PFSK-1 (cell line): ENCODE measurements around the gene KCNQ2.

ENCODE experiments used
- FOXP2 ChIP-seq: optimal IDR thresholded peaks from 2 replicates; pipeline ENCODE3; 2011; ENCODE audit warnings: borderline replicate concordance, control low read depth, inconsistent platforms; ENCODE audit not compliant: insufficient read depth; ENCODE audit errors: extremely low read length, extremely low read depth
- POLR2AphosphoS5 ChIP-seq: IDR thresholded peaks from 2 replicates; pipeline ENCODE4 v1.6.1; 2012; ENCODE audit warnings: low read depth, mild to moderate bottlenecking, control low read depth, low read length, moderate library complexity
- REST ChIP-seq, 2 experiments: IDR thresholded peaks; 2 replicates each; pipeline versions ENCODE4 v1.6.1 to v1.8.0; 2011 to 2012; ENCODE audit warnings: low read depth in 2 of 2, low read length in 2 of 2, control low read depth in 1 of 2, inconsistent platforms in 1 of 2, mild to moderate bottlenecking in 1 of 2, moderate library complexity in 1 of 2; ENCODE audit not compliant: insufficient read depth in 1 of 2
- SIN3A ChIP-seq: IDR thresholded peaks from 2 replicates; pipeline ENCODE4 v1.6.1; 2012; ENCODE audit warnings: mild to moderate bottlenecking, low read length, moderate library complexity, borderline replicate concordance; ENCODE audit not compliant: insufficient read depth
- TAF1 ChIP-seq: IDR thresholded peaks from 2 replicates; pipeline ENCODE4 v1.6.1; 2012; ENCODE audit warnings: low read length, control low read depth, borderline replicate concordance; ENCODE audit not compliant: insufficient read depth

KCNQ2 gene

GRCh38 chr20:63487116-63487764 is 14.8 kb upstream of the KCNQ2 start:
- no peak for TF ChIP-seq TAF1
- TF ChIP-seq FOXP2: no peak
- TF ChIP-seq REST (IDR thresholded peaks at IDR 0.05; ENCODE audit: insufficient read depth in 1 of 2, low read depth in 2 of 2, low read length in 2 of 2): no peak
- TF ChIP-seq SIN3A: no peak
- TF ChIP-seq POLR2AphosphoS5: no peak

GRCh38 chr20:63486300-63486855 is 13.9 kb upstream of the KCNQ2 start:
- TF ChIP-seq TAF1: no peak
- TF ChIP-seq REST (IDR thresholded peaks at IDR 0.05; ENCODE audit: insufficient read depth in 1 of 2, low read depth in 2 of 2, low read length in 2 of 2): no peak
- TF ChIP-seq POLR2AphosphoS5: no peak
- no peak for TF ChIP-seq FOXP2
- no peak for TF ChIP-seq SIN3A

GRCh38 chr20:63484651-63485403 is 12.4 kb upstream of the KCNQ2 start:
- no peak for TF ChIP-seq POLR2AphosphoS5
- TF ChIP-seq SIN3A: no peak
- TF ChIP-seq TAF1: no peak
- no peak for TF ChIP-seq FOXP2
- TF ChIP-seq REST (IDR thresholded peaks at IDR 0.05; ENCODE audit: insufficient read depth in 1 of 2, low read depth in 2 of 2, low read length in 2 of 2): no peak

GRCh38 chr20:63484236-63484635 is 11.8 kb upstream of the KCNQ2 start:
- TF ChIP-seq SIN3A (no peak), TAF1 (no peak)

GRCh38 chr20:63483834-63484233 is 11.4 kb upstream of the KCNQ2 start:
- TF ChIP-seq POLR2AphosphoS5 (no peak), TAF1 (no peak), REST (IDR thresholded peaks at IDR 0.05; ENCODE audit: insufficient read depth in 1 of 2, low read depth in 2 of 2, low read length in 2 of 2) (no peak), FOXP2 (no peak), SIN3A (no peak)
